Chondrocyte (in vitro differentiated cells): ENCODE data around the gene TFAP2A. TPM values are rescaled to one million over a fixed set of nuclear protein-coding genes. Genes with fewer than 3 reads are reported as not detected.

Source experiments
- DNase-seq: peaks from one replicate; pipeline ENCODE4 v3.0.0; 2021; ENCODE audit warnings: mixed read lengths, low spot score
- H3K27ac Mint-ChIP-seq: one replicate; pipeline ENCODE4 v1.8.0; 2021; ENCODE audit warnings: mild to moderate bottlenecking, moderate library complexity, mixed read lengths; ENCODE audit not compliant: unreplicated experiment
- H3K27me3 Mint-ChIP-seq: 2 replicates; pipeline ENCODE4 v1.8.0; 2021; ENCODE audit warnings: low read depth, mixed read lengths
- H3K36me3 Mint-ChIP-seq: 2 replicates; pipeline ENCODE4 v1.8.0; 2021; ENCODE audit warnings: low read depth, mixed read lengths
- H3K4me1 Mint-ChIP-seq: 2 replicates; pipeline ENCODE4 v1.8.0; 2021; ENCODE audit warnings: low read depth, mild to moderate bottlenecking, mixed read lengths
- H3K4me3 Mint-ChIP-seq: one replicate; pipeline ENCODE4 v1.8.0; 2021; ENCODE audit warnings: mild to moderate bottlenecking, moderate library complexity, mixed read lengths; ENCODE audit not compliant: unreplicated experiment
- H3K9me3 Mint-ChIP-seq: 2 replicates; pipeline ENCODE4 v1.8.0; 2021; ENCODE audit warnings: low read depth, mixed read lengths
- CTCF ChIP-seq: fragments of 200-600 bp; sonication (generic); IDR thresholded peaks from 2 replicates; pipeline ENCODE4 v1.5.0; 2021; ENCODE audit warnings: antibody characterized with exemption, mild to moderate bottlenecking, moderate library complexity
- total RNA-seq: library from RNA; stranded (reverse); gene quantifications from 3 replicates; pipeline ENCODE4 v1.2.1, GENCODE V29; 2021

TFAP2A gene
- total RNA-seq, 1 donor from 2014 or later, result 1.4 TPM

- Mint-ChIP-seq H3K4me3 (no peak overlapping the region), H3K27ac (no peak overlapping the region), H3K27me3 (no peaks in the 10 kb centered on the region)
Measured at GRCh38 chr6:10434235-10434634, 19.4 kb upstream of the TFAP2A start.

GRCh38 chr6:10433322-10433721, 18.4 kb upstream of the TFAP2A start:
- H3K4me3 Mint-ChIP-seq, result no peak overlapping the region

More at GRCh38 chr6:10434235-10434634, 19.4 kb upstream of the TFAP2A start:
- DNase-seq, result no peak
- TF ChIP-seq CTCF, result no peak
- no peaks in the 10 kb centered on the region for H3K36me3 Mint-ChIP-seq
- H3K9me3 Mint-ChIP-seq, result no peaks in the 10 kb centered on the region
- peaks cover 11% of the 10 kb centered on the region for H3K4me1 Mint-ChIP-seq

GRCh38 chr6:10431423-10432164, 16.7 kb upstream of the TFAP2A start:
- Mint-ChIP-seq H3K27ac (no peak overlapping the region), H3K36me3 (no peaks in the 10 kb centered on the region), H3K27me3 (no peaks in the 10 kb centered on the region), H3K4me1 (peaks cover 15% of the 10 kb centered on the region), H3K9me3 (no peaks in the 10 kb centered on the region), H3K4me3 (no peak overlapping the region)
- DNase-seq, result no peak
- no peak for TF ChIP-seq CTCF

More at GRCh38 chr6:10433322-10433721, 18.4 kb upstream of the TFAP2A start:
- no peaks in the 10 kb centered on the region for H3K9me3 Mint-ChIP-seq
- peaks cover 11% of the 10 kb centered on the region for H3K4me1 Mint-ChIP-seq
- DNase-seq, result no peak
- no peak for TF ChIP-seq CTCF
- no peaks in the 10 kb centered on the region for H3K36me3 Mint-ChIP-seq
- no peaks in the 10 kb centered on the region for H3K27me3 Mint-ChIP-seq
- H3K27ac Mint-ChIP-seq, result no peak overlapping the region

GRCh38 chr6:10429638-10430427, 15.0 kb upstream of the TFAP2A start:
- Mint-ChIP-seq H3K36me3 (no peaks in the 10 kb centered on the region), H3K27me3 (no peaks in the 10 kb centered on the region), H3K4me3 (peak overlapping the region; percentile 8), H3K27ac (no peak overlapping the region), H3K4me1 (peaks cover 23% of the 10 kb centered on the region), H3K9me3 (no peaks in the 10 kb centered on the region)
- DNase-seq, result no peak
- TF ChIP-seq CTCF, result peak; percentile 96

GRCh38 chr6:10426781-10427279, 12.0 kb upstream of the TFAP2A start:
- peaks cover 22% of the 10 kb centered on the region for H3K27me3 Mint-ChIP-seq
- peaks cover 22% of the 10 kb centered on the region for H3K4me1 Mint-ChIP-seq

More at GRCh38 chr6:10426781-10427279, 12.0 kb upstream of the TFAP2A start:
- Mint-ChIP-seq H3K9me3 (no peaks in the 10 kb centered on the region), H3K4me3 (peak overlapping the region; percentile 65), H3K36me3 (no peaks in the 10 kb centered on the region), H3K27ac (no peak overlapping the region)
- no peak for TF ChIP-seq CTCF
- DNase-seq, result no peak
